ENCODE measurements around the gene CCSER2. TPM values are rescaled to one million over a fixed set of nuclear protein-coding genes. Genes with fewer than 3 reads are reported as not detected.
A peak's percentile ranks its signal among the peaks of the same experiment; 100 is the strongest.
"Not testable (repeated sequence)": the region's sequence is repeated elsewhere in the genome, so short reads cannot be mapped to it uniquely, and the experiment has no call there.

The CCSER2 gene
- polyA plus RNA-seq, 3 donors: 24.7 to 28.5 (median 24.8) TPM

- no peak for DNase-seq
These were observed 47.5 kb downstream of the CCSER2 start for GRCh38 chr10:84375881-84376280.

GRCh38 chr10:84388148-84388547, 59.8 kb downstream of the CCSER2 start:
- DNase-seq: no peak

DNA sequence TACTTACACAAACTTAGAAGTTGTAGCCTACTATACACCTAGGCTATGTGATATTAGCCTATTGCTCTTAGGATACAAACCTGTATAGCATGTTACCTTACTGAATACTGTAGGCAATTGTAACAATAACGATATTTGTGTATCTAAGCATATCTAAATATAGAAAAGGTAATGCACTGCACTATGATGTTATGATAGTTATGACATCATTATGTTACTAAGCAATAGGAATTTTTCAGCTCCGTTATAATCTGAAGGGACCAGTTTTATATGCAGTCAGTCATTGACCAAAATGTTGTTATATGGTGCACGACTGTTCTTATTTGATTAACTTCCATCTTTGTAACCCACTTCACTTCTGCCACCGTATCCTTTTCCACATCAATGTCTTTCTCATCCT, 62.0 kb downstream of the CCSER2 start:
- DNase-seq: no peak

- DNase-seq: no peak
These were observed 62.9 kb downstream of the CCSER2 start for GRCh38 chr10:84391326-84391725.

DNA sequence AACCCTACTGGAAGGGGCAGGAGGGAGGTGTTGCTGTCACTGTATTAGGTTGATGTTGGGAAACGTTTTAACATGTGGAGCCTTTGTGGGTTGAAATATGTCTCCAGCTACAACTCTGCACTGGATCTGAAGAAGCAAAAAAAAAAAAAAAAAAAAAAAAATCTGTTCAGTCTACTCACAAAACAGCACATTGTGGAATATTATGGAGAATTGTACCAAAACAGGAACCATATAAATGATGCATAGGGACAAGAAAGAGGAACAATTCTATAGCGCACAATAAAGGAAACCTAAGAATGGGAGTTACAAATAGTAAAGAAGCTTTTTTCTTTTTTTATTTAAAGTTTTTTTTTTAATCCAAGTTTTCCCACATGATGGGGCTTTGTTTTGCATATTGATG, 63.8 kb downstream of the CCSER2 start:
- DNase-seq: no peak

- DNase-seq: no peak
These were observed 67.2 kb downstream of the CCSER2 start for GRCh38 chr10:84395581-84395980.

DNA sequence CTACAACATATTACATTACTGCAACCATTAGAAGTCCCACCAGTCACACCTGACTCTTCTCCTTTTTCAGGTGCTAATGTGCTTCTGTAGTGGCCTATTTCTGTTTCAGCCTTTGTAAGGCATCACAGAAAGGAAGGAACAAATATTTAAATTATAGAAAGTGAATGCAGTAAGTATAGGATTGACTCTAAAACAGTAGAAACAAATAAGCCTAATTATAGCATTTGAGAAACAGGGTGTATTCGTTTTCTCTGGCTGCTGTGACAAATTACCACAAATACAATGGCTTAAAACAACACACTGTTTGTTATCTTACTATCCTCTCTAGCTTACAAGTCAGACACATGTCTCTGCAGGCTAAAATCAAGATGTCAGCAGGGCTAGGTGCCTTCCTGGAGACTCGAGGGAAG, 69.4 kb downstream of the CCSER2 start:
- no peak for DNase-seq

GRCh38 chr10:84398696-84399095, 70.3 kb downstream of the CCSER2 start:
- DNase-seq: no peak

DNA sequence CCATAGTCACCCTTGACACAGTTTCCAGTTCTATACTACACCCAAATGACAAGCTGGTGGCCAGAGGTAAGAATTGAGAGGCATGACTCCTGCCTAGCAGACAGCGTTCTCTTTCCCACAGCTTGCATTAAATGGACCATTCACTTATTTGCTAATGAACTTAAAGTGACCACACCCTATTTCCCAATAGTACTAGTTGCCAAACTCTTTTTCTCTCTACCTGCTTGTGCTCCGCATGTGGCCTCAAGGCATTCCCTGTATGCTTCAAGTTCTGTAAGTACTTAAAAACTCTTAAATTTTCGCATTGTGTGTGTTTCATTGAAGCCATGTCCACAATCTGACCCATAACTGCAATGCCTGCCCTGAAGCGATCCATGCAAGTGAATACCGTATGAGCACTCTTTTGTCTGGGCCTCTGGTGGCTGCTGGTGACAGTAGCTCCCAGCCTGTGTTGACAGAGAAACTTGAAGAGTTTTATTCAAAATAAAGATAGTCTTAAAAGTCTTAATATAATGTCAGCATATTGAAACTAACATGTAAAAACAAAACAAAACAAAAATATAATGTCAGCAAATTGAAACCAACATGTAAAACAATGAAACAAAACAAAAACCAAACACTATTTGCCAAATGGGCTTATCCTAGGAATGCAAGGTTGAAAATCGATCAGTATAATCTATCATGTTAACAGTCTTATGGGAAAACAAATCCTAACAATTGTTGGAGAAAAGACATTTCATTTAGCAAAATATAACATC, 73.6 kb downstream of the CCSER2 start:
- no peak for DNase-seq

- DNase-seq: no peak
These were observed 76.4 kb downstream of the CCSER2 start for GRCh38 chr10:84404783-84405182.

GRCh38 chr10:84405662-84406061, 77.3 kb downstream of the CCSER2 start:
- no peak for DNase-seq

DNA sequence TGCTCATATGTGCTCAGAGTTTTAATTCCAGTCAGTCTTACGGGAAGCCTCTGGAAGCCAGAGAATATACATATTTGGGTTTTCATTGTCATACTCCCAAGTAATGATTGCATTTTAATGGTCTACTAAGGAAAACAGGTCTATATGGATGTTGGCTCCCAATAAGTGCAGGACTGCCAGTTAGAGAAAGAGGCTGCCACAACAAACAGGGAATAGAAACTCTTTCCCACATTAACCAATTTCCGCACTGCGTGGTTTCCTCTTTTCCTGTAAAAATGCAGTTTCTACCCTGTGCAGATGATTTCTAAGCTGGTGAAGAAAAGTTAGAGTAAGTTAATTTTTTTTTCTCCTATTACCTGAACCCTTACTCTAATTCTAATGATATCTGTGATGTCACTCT, 78.2 kb downstream of the CCSER2 start:
- DNase-seq: no peak

DNA sequence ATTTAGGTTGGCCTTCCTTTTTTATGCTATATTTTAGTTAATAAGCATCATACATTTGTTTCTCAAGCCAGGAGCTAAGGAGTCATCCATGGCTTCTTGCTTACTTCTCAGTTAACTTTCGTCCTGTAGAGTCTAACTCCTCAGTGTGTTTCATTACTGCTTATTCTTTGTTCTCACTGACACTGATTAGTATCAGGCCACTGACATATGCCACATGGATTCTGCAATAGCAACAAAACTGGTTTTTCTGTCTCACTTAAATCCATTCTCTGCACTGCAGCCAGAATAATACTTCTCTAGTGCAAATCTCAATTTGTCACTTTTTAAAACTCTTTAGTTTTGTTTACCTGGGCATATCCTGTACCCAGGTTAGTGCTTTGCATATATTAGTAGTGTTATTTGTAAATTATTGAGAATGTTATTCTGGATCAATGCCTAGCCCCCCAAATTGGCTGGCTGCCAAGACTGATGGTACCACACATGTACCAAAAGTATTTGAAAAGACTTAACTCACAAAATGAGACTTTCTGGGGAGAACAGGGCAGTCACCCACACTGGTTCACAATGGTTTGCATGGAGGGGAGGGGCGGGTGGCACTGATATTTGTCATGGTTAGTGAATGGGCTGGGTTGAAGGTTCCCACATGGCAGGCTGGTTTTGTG, 79.1 kb downstream of the CCSER2 start:
- DNase-seq: no peak

GRCh38 chr10:84412482-84412881, 84.1 kb downstream of the CCSER2 start:
- no peak for DNase-seq

GRCh38 chr10:84414110-84414509, 85.7 kb downstream of the CCSER2 start:
- not testable (repeated sequence) for DNase-seq

DNA sequence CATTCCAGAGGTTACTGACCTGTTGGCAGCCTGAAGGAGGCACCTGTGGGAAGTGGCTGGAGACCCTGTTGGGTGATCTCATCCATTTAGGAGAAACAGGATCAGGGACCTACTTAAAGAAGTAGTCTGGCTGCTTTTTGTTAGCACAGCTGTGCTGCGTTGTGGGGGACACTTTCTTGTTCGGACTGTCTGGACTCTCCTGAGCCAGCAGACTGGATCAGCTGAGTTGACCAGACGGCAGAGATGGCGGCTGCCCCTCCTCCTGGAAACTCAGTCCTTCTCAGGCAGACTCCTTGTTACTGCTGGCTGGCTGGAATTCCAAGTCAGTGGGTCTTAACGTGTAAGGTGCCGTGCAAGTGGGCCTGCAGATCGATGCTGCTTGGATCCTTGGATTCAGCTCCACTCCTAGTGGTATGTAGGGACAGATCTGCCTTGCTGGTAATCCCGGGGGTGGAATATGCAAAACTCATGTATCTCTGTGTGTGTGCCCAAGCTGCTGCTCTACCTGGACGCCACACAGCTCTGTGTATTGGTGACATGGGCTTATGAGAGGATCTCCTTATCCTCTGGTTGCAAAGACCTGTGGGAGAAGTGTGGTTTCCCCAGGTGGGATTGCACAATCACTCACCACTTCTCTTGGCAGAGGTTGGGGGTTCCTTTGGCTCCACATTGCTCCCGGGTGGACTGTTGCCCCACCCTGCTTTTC, 87.3 kb downstream of the CCSER2 start:
- no peak for DNase-seq

DNA sequence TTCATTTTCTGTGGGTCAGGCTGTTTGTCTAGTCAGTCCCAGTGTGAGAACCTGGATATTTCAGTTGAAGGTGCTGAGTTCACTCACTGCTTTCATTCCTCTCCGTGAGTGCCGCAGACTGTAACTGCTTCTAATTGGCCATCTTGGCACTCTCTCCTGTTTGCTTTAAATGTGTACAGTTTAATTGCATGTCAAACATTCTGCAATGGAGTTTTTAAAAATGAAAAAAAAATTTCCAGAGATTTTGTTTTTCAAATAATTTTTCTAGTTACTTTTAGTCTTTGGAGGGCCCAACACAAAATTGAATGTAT, 87.8 kb downstream of the CCSER2 start:
- no peak for DNase-seq

GRCh38 chr10:84423719-84424118, 95.3 kb downstream of the CCSER2 start:
- DNase-seq: no peak

- peak; percentile 35 for DNase-seq
These were observed 96.4 kb downstream of the CCSER2 start for GRCh38 chr10:84424731-84425167.

- no peak for DNase-seq
These were observed 99.7 kb downstream of the CCSER2 start for GRCh38 chr10:84427903-84428650.

DNA sequence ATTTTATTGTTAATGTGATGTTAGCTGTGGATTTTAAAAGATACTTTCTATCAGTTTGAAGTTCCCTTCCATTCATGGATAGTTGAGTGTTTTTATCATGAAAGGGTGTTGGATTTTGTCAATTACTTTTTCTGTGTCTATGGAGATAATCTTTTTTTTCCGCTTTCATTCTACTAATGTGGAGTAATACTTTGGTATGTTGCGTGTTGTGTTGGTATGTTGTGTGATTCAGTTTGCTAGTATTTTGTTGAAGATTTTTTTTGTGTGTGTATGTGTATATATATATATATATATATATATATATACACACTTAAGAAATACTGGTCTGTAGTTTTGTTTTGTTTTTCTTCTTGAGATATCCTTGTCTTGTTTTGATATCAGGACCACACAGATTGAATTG, 100.3 kb downstream of the CCSER2 start:
- no peak for DNase-seq

DNA sequence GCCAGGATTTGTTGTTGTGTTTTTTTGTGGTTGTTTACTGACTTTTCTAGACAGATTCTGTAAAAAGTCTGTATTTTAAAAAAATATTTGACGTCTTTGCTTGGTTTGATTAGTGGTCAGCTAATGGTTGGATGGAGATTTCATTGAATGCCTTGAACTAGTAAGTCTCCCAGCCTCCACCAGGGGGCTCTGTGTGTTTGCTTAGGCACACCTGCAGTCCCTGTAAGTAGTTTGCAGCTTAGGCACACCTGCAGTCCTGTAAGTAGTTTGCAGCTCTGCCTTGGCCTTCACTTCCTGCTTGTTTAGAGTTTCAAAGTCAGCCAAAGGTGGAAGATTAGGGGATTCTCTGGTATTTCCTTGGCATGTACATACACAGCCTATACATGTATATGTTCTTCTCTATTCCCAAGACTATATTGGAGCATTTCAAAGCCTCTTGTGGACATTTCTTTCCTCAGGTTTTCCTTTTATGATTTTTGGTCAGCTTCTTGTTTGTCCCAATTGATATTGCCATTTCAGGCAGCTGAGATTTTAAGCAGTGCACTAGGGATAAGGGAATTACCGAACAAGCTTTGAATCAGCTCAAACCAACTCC, 101.6 kb downstream of the CCSER2 start:
- no peak for DNase-seq

Data from renal pelvis (tissue), 4 donors.